Spleen (tissue), 11 donors: ENCODE data around the gene CDK19. TPM values are rescaled to one million over a fixed set of nuclear protein-coding genes. Genes with fewer than 3 reads are reported as not detected.

ENCODE experiments used
- DNase-seq: peaks from one replicate; pipeline ENCODE4 v3.0.0-alpha.2; 2020
- H3K27ac ChIP-seq, 8 donors: fragments of 200-600 bp; sonication (generic) in 7 of 8; 1 replicate in 4 of 8; 2 replicates in 4 of 8; pipeline versions ENCODE4 v1.5.0 to v1.8.0; 2016 to 2021; ENCODE audit warnings: inconsistent platforms in 4 of 8, mild to moderate bottlenecking in 4 of 8, moderate library complexity in 1 of 8
- H3K27me3 ChIP-seq, 7 donors: fragments of 200-600 bp; sonication (generic) in 6 of 7; replicated peaks in 1 of 7; 1 replicate in 4 of 7; 2 replicates in 3 of 7; pipeline versions ENCODE4 v1.5.0 to v1.8.0; 2016 to 2021; ENCODE audit warnings: inconsistent platforms in 3 of 7, mild to moderate bottlenecking in 1 of 7
- H3K36me3 ChIP-seq, 6 donors: fragments of 200-600 bp; sonication (generic) in 5 of 6; 1 replicate in 4 of 6; 2 replicates in 2 of 6; pipeline versions ENCODE4 v1.5.0 to v1.8.0; 2016 to 2021; ENCODE audit warnings: inconsistent platforms in 2 of 6
- H3K4me1 ChIP-seq, 6 donors: fragments of 200-600 bp; sonication (generic) in 5 of 6; 1 replicate in 3 of 6; 2 replicates in 3 of 6; pipeline versions ENCODE4 v1.5.0 to v1.8.0; 2016 to 2021; ENCODE audit warnings: inconsistent platforms in 3 of 6
- H3K4me3 ChIP-seq, 8 donors: fragments of 200-600 bp; sonication (generic) in 7 of 8; 1 replicate in 4 of 8; 2 replicates in 4 of 8; pipeline versions ENCODE4 v1.5.0 to v1.8.0; 2016 to 2021; ENCODE audit warnings: inconsistent platforms in 4 of 8, mild to moderate bottlenecking in 4 of 8, moderate library complexity in 2 of 8
- H3K9me3 ChIP-seq, 8 donors: fragments of 200-600 bp; sonication (generic) in 7 of 8; 1 replicate in 4 of 8; 2 replicates in 4 of 8; pipeline versions ENCODE4 v1.5.0 to v1.8.0; 2016 to 2021; ENCODE audit warnings: inconsistent platforms in 4 of 8
- POLR2A ChIP-seq, 3 donors: fragments of 450-650 bp; IDR thresholded peaks; one replicate each; pipeline ENCODE4 v1.5.1; 2017; ENCODE audit warnings: antibody characterized with exemption in 3 of 3, mild to moderate bottlenecking in 1 of 3
- POLR2AphosphoS5 ChIP-seq, 3 donors: sonication (generic); formaldehyde crosslinking; IDR thresholded peaks; one replicate each; pipeline ENCODE4 v1.5.1; 2017; ENCODE audit warnings: antibody characterized with exemption in 3 of 3
- WGBS, 5 donors: extraction: QIAGEN DNeasy Blood & Tissue Kit in 3 of 5; methylation state at CpG; one replicate each; pipeline versions ENCODE4 v1.1.5 to v1.1.7; 2013 to 2018; 5-methylcytosine and 5-hydroxymethylcytosine counted together
- intact Hi-C: fragments of 100-400 bp; cut with DNase I; formaldehyde crosslinking; loops from one replicate; pipeline ENCODE4 v1.15.0; 2023; ENCODE audit warnings: low total_unique reads
- polyA plus RNA-seq, 3 donors: library from polyadenylated mRNA; stranded (reverse); fragments of 200-250 nt; gene quantifications; one replicate each; pipeline ENCODE4 v1.2.1, GENCODE V29; 2013
- total RNA-seq, 7 donors: library from RNA; depleted of rRNA in 3 of 7; stranded (reverse); fragments of >200 nt in 3 of 7; fragmentation: NEBNext Ultra II Directional in 4 of 7; extraction: Animal tissue kit (Norgen Biotek cat#: 25700) in 4 of 7; gene quantifications; one replicate each; pipeline versions ENCODE4 v1.1.0 to v1.2.1, GENCODE V29; 2016 to 2021
- TF ChIP-seq, protein P1 (sequence below), 11 experiments: fragments of 200-600 bp in 7 of 11; fragments of 450-650 bp in 4 of 11; sonication (generic) in 4 of 11; IDR thresholded peaks in 8 of 11; conservative IDR thresholded peaks in 3 of 11; 1 replicate in 7 of 11; 2 replicates in 4 of 11; pipeline versions ENCODE4 v1.4.0 to v1.8.0; 2016 to 2021; ENCODE audit warnings: antibody characterized with exemption in 11 of 11, inconsistent platforms in 4 of 11, mild to moderate bottlenecking in 1 of 11
- donor health status: healthy with polysubstance abuse.
- donor health status: DM: no; HTN: no; CAD: no; lungs with moderate emphysema.
- donor health status: DM: no; HTN: no; CAD: no.
- donor health status: Bipolar disorder and iron deficiency.
- donor health status: healthy.
- donor health status: DM: no; HTN: no; CAD: no.
- donor health status: DM: yes; HTN: yes; CAD: no.

The CDK19 gene
- total and polyA plus RNA-seq, 10 donors = 7.9 to 29.8 (median 21.7) TPM

GRCh38 chr6:110705543-110705942 lies 109.7 kb downstream of the CDK19 start:
- H3K27me3 ChIP-seq = no peaks in the 10 kb centered on the region
- TF ChIP-seq POLR2A (IDR thresholded peaks at IDR 0.05) = no peak
- TF ChIP-seq, protein P1, sequence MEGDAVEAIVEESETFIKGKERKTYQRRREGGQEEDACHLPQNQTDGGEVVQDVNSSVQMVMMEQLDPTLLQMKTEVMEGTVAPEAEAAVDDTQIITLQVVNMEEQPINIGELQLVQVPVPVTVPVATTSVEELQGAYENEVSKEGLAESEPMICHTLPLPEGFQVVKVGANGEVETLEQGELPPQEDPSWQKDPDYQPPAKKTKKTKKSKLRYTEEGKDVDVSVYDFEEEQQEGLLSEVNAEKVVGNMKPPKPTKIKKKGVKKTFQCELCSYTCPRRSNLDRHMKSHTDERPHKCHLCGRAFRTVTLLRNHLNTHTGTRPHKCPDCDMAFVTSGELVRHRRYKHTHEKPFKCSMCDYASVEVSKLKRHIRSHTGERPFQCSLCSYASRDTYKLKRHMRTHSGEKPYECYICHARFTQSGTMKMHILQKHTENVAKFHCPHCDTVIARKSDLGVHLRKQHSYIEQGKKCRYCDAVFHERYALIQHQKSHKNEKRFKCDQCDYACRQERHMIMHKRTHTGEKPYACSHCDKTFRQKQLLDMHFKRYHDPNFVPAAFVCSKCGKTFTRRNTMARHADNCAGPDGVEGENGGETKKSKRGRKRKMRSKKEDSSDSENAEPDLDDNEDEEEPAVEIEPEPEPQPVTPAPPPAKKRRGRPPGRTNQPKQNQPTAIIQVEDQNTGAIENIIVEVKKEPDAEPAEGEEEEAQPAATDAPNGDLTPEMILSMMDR (IDR thresholded peaks at IDR 0.05 in 8 of 11, conservative IDR thresholded peaks at IDR 0.05 in 3 of 11) = no peak
- TF ChIP-seq POLR2AphosphoS5 (IDR thresholded peaks at IDR 0.05) = no peak
- WGBS, 5 donors = 71 to 87% (median 80%) methylated on average over 5 of the region's 5 CpGs
- H3K27ac ChIP-seq = peak overlapping the region in 1 of 8 donors; percentile 74
- peaks cover 0 to 49% (median 0%) of the 10 kb centered on the region in 6 donors for H3K4me1 ChIP-seq
- no peak for DNase-seq
- H3K9me3 ChIP-seq = no peaks in the 10 kb centered on the region
- intact Hi-C loops = no loop called here
- peaks cover 0 to 6% (median 0%) of the 10 kb centered on the region in 6 donors for H3K36me3 ChIP-seq
- no peak overlapping the region for H3K4me3 ChIP-seq

- Histone ChIP-seq H3K4me1 (peaks cover 0 to 49% (median 0%) of the 10 kb centered on the region in 6 donors), H3K27ac (peak overlapping the region in 1 of 8 donors; percentile 74), H3K9me3 (no peaks in the 10 kb centered on the region), H3K27me3 (no peaks in the 10 kb centered on the region), H3K4me3 (no peak overlapping the region), H3K36me3 (no peaks in the 10 kb centered on the region)
- intact Hi-C loops = no loop called here
- no peak for DNase-seq
- TF ChIP-seq POLR2AphosphoS5 (IDR thresholded peaks at IDR 0.05) (no peak), POLR2A (IDR thresholded peaks at IDR 0.05) (no peak)
- TF ChIP-seq, protein P1 (IDR thresholded peaks at IDR 0.05 in 8 of 11, conservative IDR thresholded peaks at IDR 0.05 in 3 of 11) = no peak
These were observed 111.2 kb downstream of the CDK19 start for GRCh38 chr6:110703906-110704594.

DNA sequence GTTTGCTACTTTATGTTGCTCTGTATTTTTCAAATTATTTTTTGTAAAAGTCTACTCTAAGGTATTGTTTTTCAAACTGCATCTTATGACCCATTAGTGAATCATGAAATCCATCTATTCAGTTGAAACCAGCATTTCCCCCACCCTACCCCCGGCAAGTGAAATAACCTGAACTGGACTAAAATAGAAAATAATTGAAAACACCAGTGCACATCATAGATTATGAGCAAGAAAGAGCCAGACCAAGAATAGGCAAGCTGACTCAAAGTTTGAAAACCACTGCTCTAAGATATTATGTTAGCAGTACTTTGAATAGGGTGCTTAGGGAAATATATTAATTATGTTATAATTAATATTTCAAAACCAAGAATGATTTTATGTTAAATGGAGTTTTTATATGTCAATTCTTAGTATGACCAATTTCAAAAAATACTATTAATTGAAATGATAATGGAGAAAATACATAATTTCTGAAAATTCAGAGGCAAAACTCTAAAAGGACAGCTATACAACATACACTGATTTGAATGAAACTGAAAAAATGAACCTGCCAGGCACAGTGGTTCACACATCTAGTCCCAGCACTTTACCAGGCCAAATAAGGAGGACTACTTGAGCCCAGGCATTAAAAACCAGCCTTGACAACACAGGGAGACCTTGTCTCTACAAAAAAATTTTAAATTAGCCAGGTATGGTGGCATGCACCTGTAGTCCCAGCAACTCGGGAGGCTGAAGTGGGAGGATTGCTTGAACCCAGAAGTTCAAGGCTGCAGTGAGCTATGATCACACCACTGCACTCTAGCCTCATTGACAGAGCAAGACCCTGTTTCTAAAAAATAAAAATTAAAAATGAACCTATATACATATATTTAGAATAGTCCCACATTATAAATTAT lies 112.0 kb downstream of the CDK19 start:
- H3K4me3 ChIP-seq = no peak overlapping the region
- H3K4me1 ChIP-seq = peaks cover 0 to 43% (median 0%) of the 10 kb centered on the region in 6 donors
- no peaks in the 10 kb centered on the region for H3K9me3 ChIP-seq
- WGBS, 5 donors = 37 to 62% (median 46%) methylated on average over 2 of the region's 2 CpGs
- DNase-seq = no peak
- H3K27me3 ChIP-seq = no peaks in the 10 kb centered on the region
- peaks cover 0 to 5% (median 0%) of the 10 kb centered on the region in 6 donors for H3K36me3 ChIP-seq
- peak overlapping the region in 1 of 8 donors; percentile 74 for H3K27ac ChIP-seq
- TF ChIP-seq POLR2A (IDR thresholded peaks at IDR 0.05) (no peak), POLR2AphosphoS5 (IDR thresholded peaks at IDR 0.05) (no peak)
- TF ChIP-seq, protein P1 (IDR thresholded peaks at IDR 0.05 in 8 of 11, conservative IDR thresholded peaks at IDR 0.05 in 3 of 11) = no peak
- intact Hi-C loops = no loop called here

DNA sequence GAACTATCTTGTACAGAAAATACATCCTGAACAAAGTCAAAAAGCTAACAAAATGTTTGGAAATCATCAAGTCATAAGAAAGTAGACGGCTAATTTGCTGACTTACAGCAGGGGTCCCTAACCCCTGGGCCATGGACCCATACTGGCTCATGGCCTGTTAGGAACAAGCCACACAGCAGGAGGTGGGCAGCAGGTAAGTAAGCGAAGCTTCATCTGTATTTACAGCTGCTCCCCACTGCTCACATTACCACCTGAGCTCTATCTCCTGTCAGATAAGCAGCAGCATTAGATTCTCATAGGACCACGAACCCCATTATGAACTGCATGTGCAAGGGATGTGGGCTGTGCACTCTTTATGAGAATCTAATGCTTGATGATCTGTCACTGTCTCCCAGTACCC lies 115.5 kb downstream of the CDK19 start:
- TF ChIP-seq, protein P1 (IDR thresholded peaks at IDR 0.05 in 8 of 11, conservative IDR thresholded peaks at IDR 0.05 in 3 of 11) = no peak
- TF ChIP-seq POLR2A (IDR thresholded peaks at IDR 0.05) (no peak), POLR2AphosphoS5 (IDR thresholded peaks at IDR 0.05) (no peak)
- H3K4me1 ChIP-seq = peaks cover 0 to 18% (median 0%) of the 10 kb centered on the region in 6 donors
- H3K27ac ChIP-seq = no peak overlapping the region
- H3K4me3 ChIP-seq = no peak overlapping the region
- H3K9me3 ChIP-seq = peaks cover 0 to 3% (median 0%) of the 10 kb centered on the region in 8 donors
- intact Hi-C loops = no loop called here
- DNase-seq = no peak
- no peaks in the 10 kb centered on the region for H3K27me3 ChIP-seq
- peaks cover 0 to 5% (median 0%) of the 10 kb centered on the region in 6 donors for H3K36me3 ChIP-seq
- WGBS, 5 donors = 90 to 96% (median 92%) methylated on average over 3 of the region's 3 CpGs
